Neural cell (in vitro differentiated cells): ENCODE results near the gene ITPR2. TPM values are rescaled to one million over a fixed set of nuclear protein-coding genes. Genes with fewer than 3 reads are reported as not detected.

Source experiments
- H2AFZ ChIP-seq: fragments of 200-600, 300-800 bp; sonication (generic), shearing (Covaris generic); 2 replicates; pipeline ENCODE4 v1.6.0; 2014; ENCODE audit warnings: low read depth, mild to moderate bottlenecking, antibody characterized with exemption, low read length, moderate library complexity
- H3F3A ChIP-seq: fragments of 200-600 bp; shearing (Covaris generic); 2 replicates; pipeline ENCODE4 v1.6.1; 2016; ENCODE audit warnings: mild to moderate bottlenecking, moderate library complexity, mixed read lengths, antibody characterized with exemption, low read length; ENCODE audit not compliant: insufficient read depth, poor library complexity, severe bottlenecking
- H3K27ac ChIP-seq: fragments of 200-600, 300-800 bp; sonication (generic), shearing (Covaris generic); 2 replicates; pipeline ENCODE4 v1.5.1; 2014; ENCODE audit warnings: mild to moderate bottlenecking, low read length, moderate library complexity
- H3K27me3 ChIP-seq: fragments of 300-800, 200-600 bp; sonication (generic), shearing (Covaris generic); 2 replicates; pipeline ENCODE4 v1.6.0; 2014; ENCODE audit warnings: mild to moderate bottlenecking, low read depth, low read length, moderate library complexity; ENCODE audit not compliant: insufficient read depth
- H3K36me3 ChIP-seq: fragments of 300-800, 200-600 bp; sonication (generic), shearing (Covaris generic); 2 replicates; pipeline ENCODE4 v1.5.1; 2014; ENCODE audit warnings: mild to moderate bottlenecking, antibody characterized with exemption, low read length, moderate library complexity; ENCODE audit not compliant: insufficient read depth
- H3K4me2 ChIP-seq: fragments of 300-800, 200-600 bp; sonication (generic), shearing (Covaris generic); 2 replicates; pipeline ENCODE4 v1.6.0; 2014; ENCODE audit warnings: mild to moderate bottlenecking, low read length
- H3K4me3 ChIP-seq: fragments of 300-800, 200-600 bp; sonication (generic), shearing (Covaris generic); 2 replicates; pipeline ENCODE4 v1.5.1; 2014; ENCODE audit warnings: mild to moderate bottlenecking, low read length, moderate library complexity
- H3K79me2 ChIP-seq: fragments of 200-600 bp; shearing (Covaris generic); replicated peaks from 2 replicates; pipeline ENCODE4 v1.6.0; 2014; ENCODE audit warnings: mild to moderate bottlenecking, low read length, moderate library complexity; ENCODE audit not compliant: insufficient read depth
- H3K9ac ChIP-seq: fragments of 300-800, 200-600 bp; sonication (generic), shearing (Covaris generic); 2 replicates; pipeline ENCODE4 v1.6.1; 2016; ENCODE audit warnings: mild to moderate bottlenecking, low read length, mixed read lengths
- H3K9me2 ChIP-seq: fragments of 200-600 bp; shearing (Covaris generic); 2 replicates; pipeline ENCODE4 v1.6.1; 2016; ENCODE audit warnings: mild to moderate bottlenecking, low read length, mixed read lengths; ENCODE audit not compliant: insufficient read depth
- H3K9me3 ChIP-seq: fragments of 200-600, 300-800 bp; sonication (generic), shearing (Covaris generic); 2 replicates; pipeline ENCODE4 v1.6.1; 2016; ENCODE audit warnings: mild to moderate bottlenecking, mixed run types, low read length, moderate library complexity, mixed read lengths
- H4K20me1 ChIP-seq: fragments of 200-600 bp; shearing (Covaris generic); 2 replicates; pipeline ENCODE4 v1.6.1; 2016; ENCODE audit warnings: mild to moderate bottlenecking, mixed run types; ENCODE audit not compliant: insufficient read depth
- EP300 ChIP-seq: fragments of 450-650 bp; conservative IDR thresholded peaks from 2 replicates; pipeline ENCODE4 v1.6.1; 2014; ENCODE audit warnings: antibody characterized with exemption, mild to moderate bottlenecking, moderate library complexity; ENCODE audit not compliant: poor library complexity, severe bottlenecking
- EZH2 ChIP-seq: fragments of 200-600, 300-800 bp; shearing (Covaris generic), sonication (generic); IDR thresholded peaks from 2 replicates; pipeline ENCODE4 v1.6.1; 2014; ENCODE audit warnings: antibody characterized with exemption, low read length, borderline replicate concordance, mild to moderate bottlenecking; ENCODE audit not compliant: insufficient read depth, poor library complexity, severe bottlenecking
- MXI1 ChIP-seq: fragments of 450-650 bp; conservative IDR thresholded peaks from 2 replicates; pipeline ENCODE4 v1.6.1; 2014; ENCODE audit warnings: antibody characterized with exemption, mild to moderate bottlenecking; ENCODE audit not compliant: poor library complexity, severe bottlenecking
- POLR2AphosphoS5 ChIP-seq: IDR thresholded peaks from 2 replicates; pipeline ENCODE4 v1.6.1; 2012
- RAD21 ChIP-seq: fragments of 450-650 bp; conservative IDR thresholded peaks from 2 replicates; pipeline ENCODE4 v1.6.1; 2014; ENCODE audit warnings: antibody characterized with exemption, mild to moderate bottlenecking, moderate library complexity
- SMC3 ChIP-seq: fragments of 450-650 bp; conservative IDR thresholded peaks from 2 replicates; pipeline ENCODE4 v1.6.1; 2014; ENCODE audit warnings: antibody characterized with exemption, mild to moderate bottlenecking, moderate library complexity; ENCODE audit not compliant: poor library complexity
- TAF1 ChIP-seq: IDR thresholded peaks from 2 replicates; pipeline ENCODE4 v1.6.1; 2012; ENCODE audit warnings: low read depth
- polyA plus RNA-seq: library from polyadenylated mRNA; depleted of rRNA; stranded (reverse); fragments of >200 nt; gene quantifications from 2 replicates; pipeline ENCODE4 v1.2.3, GENCODE V29; 2014
- TF ChIP-seq, protein P1 (sequence below): fragments of 450-650 bp; IDR thresholded peaks from 2 replicates; pipeline ENCODE4 v1.5.1; 2014; ENCODE audit warnings: antibody characterized with exemption, mild to moderate bottlenecking, moderate library complexity; ENCODE audit not compliant: poor library complexity, severe bottlenecking
- TF ChIP-seq, protein P2 (sequence below): IDR thresholded peaks from 2 replicates; pipeline ENCODE4 v1.6.1; 2012; ENCODE audit warnings: borderline replicate concordance

ITPR2 gene
- polyA plus RNA-seq, 1 donor from 2014 or later = 2.0 TPM

DNA sequence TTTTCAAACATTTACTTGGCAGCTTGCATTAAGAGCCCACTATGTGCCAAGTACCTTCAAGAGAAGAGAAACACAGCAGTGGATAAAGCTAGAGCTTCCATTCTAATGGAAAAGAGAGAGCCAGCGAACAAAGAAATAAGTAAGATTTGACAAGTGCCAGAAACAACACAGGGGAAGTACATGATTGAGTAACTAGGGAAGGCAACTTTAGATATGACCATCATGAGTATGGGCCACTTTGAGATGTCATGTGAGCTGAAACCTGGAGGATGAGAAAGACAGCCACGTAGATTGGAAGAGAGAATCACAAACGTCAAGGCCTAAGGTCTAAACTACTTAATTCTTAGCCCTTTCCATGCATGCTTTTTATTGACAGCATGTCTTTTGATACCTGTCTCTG lies 121.4 kb downstream of the ITPR2 start:
- TF ChIP-seq, protein P1, sequence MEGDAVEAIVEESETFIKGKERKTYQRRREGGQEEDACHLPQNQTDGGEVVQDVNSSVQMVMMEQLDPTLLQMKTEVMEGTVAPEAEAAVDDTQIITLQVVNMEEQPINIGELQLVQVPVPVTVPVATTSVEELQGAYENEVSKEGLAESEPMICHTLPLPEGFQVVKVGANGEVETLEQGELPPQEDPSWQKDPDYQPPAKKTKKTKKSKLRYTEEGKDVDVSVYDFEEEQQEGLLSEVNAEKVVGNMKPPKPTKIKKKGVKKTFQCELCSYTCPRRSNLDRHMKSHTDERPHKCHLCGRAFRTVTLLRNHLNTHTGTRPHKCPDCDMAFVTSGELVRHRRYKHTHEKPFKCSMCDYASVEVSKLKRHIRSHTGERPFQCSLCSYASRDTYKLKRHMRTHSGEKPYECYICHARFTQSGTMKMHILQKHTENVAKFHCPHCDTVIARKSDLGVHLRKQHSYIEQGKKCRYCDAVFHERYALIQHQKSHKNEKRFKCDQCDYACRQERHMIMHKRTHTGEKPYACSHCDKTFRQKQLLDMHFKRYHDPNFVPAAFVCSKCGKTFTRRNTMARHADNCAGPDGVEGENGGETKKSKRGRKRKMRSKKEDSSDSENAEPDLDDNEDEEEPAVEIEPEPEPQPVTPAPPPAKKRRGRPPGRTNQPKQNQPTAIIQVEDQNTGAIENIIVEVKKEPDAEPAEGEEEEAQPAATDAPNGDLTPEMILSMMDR = no peak
- TF ChIP-seq SMC3 = no peak
- TF ChIP-seq MXI1 = no peak
- TF ChIP-seq, protein P2, sequence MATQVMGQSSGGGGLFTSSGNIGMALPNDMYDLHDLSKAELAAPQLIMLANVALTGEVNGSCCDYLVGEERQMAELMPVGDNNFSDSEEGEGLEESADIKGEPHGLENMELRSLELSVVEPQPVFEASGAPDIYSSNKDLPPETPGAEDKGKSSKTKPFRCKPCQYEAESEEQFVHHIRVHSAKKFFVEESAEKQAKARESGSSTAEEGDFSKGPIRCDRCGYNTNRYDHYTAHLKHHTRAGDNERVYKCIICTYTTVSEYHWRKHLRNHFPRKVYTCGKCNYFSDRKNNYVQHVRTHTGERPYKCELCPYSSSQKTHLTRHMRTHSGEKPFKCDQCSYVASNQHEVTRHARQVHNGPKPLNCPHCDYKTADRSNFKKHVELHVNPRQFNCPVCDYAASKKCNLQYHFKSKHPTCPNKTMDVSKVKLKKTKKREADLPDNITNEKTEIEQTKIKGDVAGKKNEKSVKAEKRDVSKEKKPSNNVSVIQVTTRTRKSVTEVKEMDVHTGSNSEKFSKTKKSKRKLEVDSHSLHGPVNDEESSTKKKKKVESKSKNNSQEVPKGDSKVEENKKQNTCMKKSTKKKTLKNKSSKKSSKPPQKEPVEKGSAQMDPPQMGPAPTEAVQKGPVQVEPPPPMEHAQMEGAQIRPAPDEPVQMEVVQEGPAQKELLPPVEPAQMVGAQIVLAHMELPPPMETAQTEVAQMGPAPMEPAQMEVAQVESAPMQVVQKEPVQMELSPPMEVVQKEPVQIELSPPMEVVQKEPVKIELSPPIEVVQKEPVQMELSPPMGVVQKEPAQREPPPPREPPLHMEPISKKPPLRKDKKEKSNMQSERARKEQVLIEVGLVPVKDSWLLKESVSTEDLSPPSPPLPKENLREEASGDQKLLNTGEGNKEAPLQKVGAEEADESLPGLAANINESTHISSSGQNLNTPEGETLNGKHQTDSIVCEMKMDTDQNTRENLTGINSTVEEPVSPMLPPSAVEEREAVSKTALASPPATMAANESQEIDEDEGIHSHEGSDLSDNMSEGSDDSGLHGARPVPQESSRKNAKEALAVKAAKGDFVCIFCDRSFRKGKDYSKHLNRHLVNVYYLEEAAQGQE = no peak
- TF ChIP-seq TAF1 = no peak
- TF ChIP-seq POLR2AphosphoS5 = no peak
- no peak for TF ChIP-seq EP300
- TF ChIP-seq EZH2 = no peak
- TF ChIP-seq RAD21 = no peak
- H3K79me2 ChIP-seq = no peaks in the 10 kb centered on the region
- H3K4me2 ChIP-seq = no peak overlapping the region
- no peaks in the 10 kb centered on the region for H3K36me3 ChIP-seq
- no peaks in the 10 kb centered on the region for H4K20me1 ChIP-seq
- no peaks in the 10 kb centered on the region for H3K27me3 ChIP-seq
- H3K9me2 ChIP-seq = no peaks in the 10 kb centered on the region
- H3F3A ChIP-seq = no peaks in the 10 kb centered on the region
- H2AFZ ChIP-seq = no peak overlapping the region
- no peak overlapping the region for H3K4me3 ChIP-seq
- H3K9ac ChIP-seq = no peak overlapping the region
- no peaks in the 10 kb centered on the region for H3K9me3 ChIP-seq
- no peak overlapping the region for H3K27ac ChIP-seq

DNA sequence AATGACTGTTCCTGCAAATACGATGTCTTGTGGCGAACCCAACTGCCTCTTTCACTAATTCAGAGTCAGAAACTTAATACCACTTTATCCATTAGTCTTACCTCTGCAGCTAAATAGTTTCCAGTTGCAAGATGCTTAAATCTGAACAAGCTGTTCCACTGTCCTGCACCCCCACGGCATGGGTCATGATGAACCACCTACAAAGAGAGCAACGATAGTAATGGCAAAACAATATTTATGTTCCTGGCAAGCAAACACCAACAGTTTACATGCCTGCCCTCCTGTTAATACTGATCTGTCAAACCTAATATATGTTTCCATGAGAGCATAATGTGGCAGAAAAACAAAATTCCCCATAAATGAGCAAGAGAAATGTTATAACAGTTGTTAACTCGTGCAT lies 121.9 kb downstream of the ITPR2 start:
- no peak overlapping the region for H3K4me3 ChIP-seq
- no peaks in the 10 kb centered on the region for H4K20me1 ChIP-seq
- H3K9ac ChIP-seq = no peak overlapping the region
- H3K4me2 ChIP-seq = no peak overlapping the region
- H3K27me3 ChIP-seq = no peaks in the 10 kb centered on the region
- H3K27ac ChIP-seq = no peak overlapping the region
- no peaks in the 10 kb centered on the region for H3K9me3 ChIP-seq
- H3K36me3 ChIP-seq = no peaks in the 10 kb centered on the region
- H3F3A ChIP-seq = no peaks in the 10 kb centered on the region
- H2AFZ ChIP-seq = no peak overlapping the region
- no peak for TF ChIP-seq EP300
- TF ChIP-seq, protein P1 = no peak
- TF ChIP-seq POLR2AphosphoS5 = no peak
- no peaks in the 10 kb centered on the region for H3K9me2 ChIP-seq
- no peaks in the 10 kb centered on the region for H3K79me2 ChIP-seq
